Spleen (tissue), 11 donors: Measurements from ENCODE around the gene TXLNA. TPM values are rescaled to one million over a fixed set of nuclear protein-coding genes. Genes with fewer than 3 reads are reported as not detected.

Experiments
- DNase-seq: peaks from one replicate; pipeline ENCODE4 v3.0.0-alpha.2; 2020
- H3K27ac ChIP-seq, 8 donors: fragments of 200-600 bp; sonication (generic) in 7 of 8; 1 replicate in 4 of 8; 2 replicates in 4 of 8; pipeline versions ENCODE4 v1.5.0 to v1.8.0; 2016 to 2021; ENCODE audit warnings: inconsistent platforms in 4 of 8, mild to moderate bottlenecking in 4 of 8, moderate library complexity in 1 of 8
- H3K27me3 ChIP-seq, 7 donors: fragments of 200-600 bp; sonication (generic) in 6 of 7; replicated peaks in 1 of 7; 1 replicate in 4 of 7; 2 replicates in 3 of 7; pipeline versions ENCODE4 v1.5.0 to v1.8.0; 2016 to 2021; ENCODE audit warnings: inconsistent platforms in 3 of 7, mild to moderate bottlenecking in 1 of 7
- H3K36me3 ChIP-seq, 6 donors: fragments of 200-600 bp; sonication (generic) in 5 of 6; 1 replicate in 4 of 6; 2 replicates in 2 of 6; pipeline versions ENCODE4 v1.5.0 to v1.8.0; 2016 to 2021; ENCODE audit warnings: inconsistent platforms in 2 of 6
- H3K4me1 ChIP-seq, 6 donors: fragments of 200-600 bp; sonication (generic) in 5 of 6; 1 replicate in 3 of 6; 2 replicates in 3 of 6; pipeline versions ENCODE4 v1.5.0 to v1.8.0; 2016 to 2021; ENCODE audit warnings: inconsistent platforms in 3 of 6
- H3K4me3 ChIP-seq, 8 donors: fragments of 200-600 bp; sonication (generic) in 7 of 8; 1 replicate in 4 of 8; 2 replicates in 4 of 8; pipeline versions ENCODE4 v1.5.0 to v1.8.0; 2016 to 2021; ENCODE audit warnings: inconsistent platforms in 4 of 8, mild to moderate bottlenecking in 4 of 8, moderate library complexity in 2 of 8
- H3K9me3 ChIP-seq, 8 donors: fragments of 200-600 bp; sonication (generic) in 7 of 8; 1 replicate in 4 of 8; 2 replicates in 4 of 8; pipeline versions ENCODE4 v1.5.0 to v1.8.0; 2016 to 2021; ENCODE audit warnings: inconsistent platforms in 4 of 8
- POLR2A ChIP-seq, 3 donors: fragments of 450-650 bp; IDR thresholded peaks; one replicate each; pipeline ENCODE4 v1.5.1; 2017; ENCODE audit warnings: antibody characterized with exemption in 3 of 3, mild to moderate bottlenecking in 1 of 3
- POLR2AphosphoS5 ChIP-seq, 3 donors: sonication (generic); formaldehyde crosslinking; IDR thresholded peaks; one replicate each; pipeline ENCODE4 v1.5.1; 2017; ENCODE audit warnings: antibody characterized with exemption in 3 of 3
- WGBS, 5 donors: extraction: QIAGEN DNeasy Blood & Tissue Kit in 3 of 5; methylation state at CpG; one replicate each; pipeline versions ENCODE4 v1.1.5 to v1.1.7; 2013 to 2018; 5-methylcytosine and 5-hydroxymethylcytosine counted together
- intact Hi-C: fragments of 100-400 bp; cut with DNase I; formaldehyde crosslinking; loops from one replicate; pipeline ENCODE4 v1.15.0; 2023; ENCODE audit warnings: low total_unique reads
- polyA plus RNA-seq, 3 donors: library from polyadenylated mRNA; stranded (reverse); fragments of 200-250 nt; gene quantifications; one replicate each; pipeline ENCODE4 v1.2.1, GENCODE V29; 2013
- total RNA-seq, 7 donors: library from RNA; depleted of rRNA in 3 of 7; stranded (reverse); fragments of >200 nt in 3 of 7; fragmentation: NEBNext Ultra II Directional in 4 of 7; extraction: Animal tissue kit (Norgen Biotek cat#: 25700) in 4 of 7; gene quantifications; one replicate each; pipeline versions ENCODE4 v1.1.0 to v1.2.1, GENCODE V29; 2016 to 2021
- TF ChIP-seq, protein P1 (sequence below), 11 experiments: fragments of 200-600 bp in 7 of 11; fragments of 450-650 bp in 4 of 11; sonication (generic) in 4 of 11; IDR thresholded peaks in 8 of 11; conservative IDR thresholded peaks in 3 of 11; 1 replicate in 7 of 11; 2 replicates in 4 of 11; pipeline versions ENCODE4 v1.4.0 to v1.8.0; 2016 to 2021; ENCODE audit warnings: antibody characterized with exemption in 11 of 11, inconsistent platforms in 4 of 11, mild to moderate bottlenecking in 1 of 11
- donor health status: healthy with polysubstance abuse.
- donor health status: DM: no; HTN: no; CAD: no; lungs with moderate emphysema.
- donor health status: DM: no; HTN: no; CAD: no.
- donor health status: Bipolar disorder and iron deficiency.
- donor health status: healthy.
- donor health status: DM: no; HTN: no; CAD: no.
- donor health status: DM: yes; HTN: yes; CAD: no.

The TXLNA gene
- total and polyA plus RNA-seq, 10 donors: 8.7 to 49.3 (median 41.3) TPM

DNA sequence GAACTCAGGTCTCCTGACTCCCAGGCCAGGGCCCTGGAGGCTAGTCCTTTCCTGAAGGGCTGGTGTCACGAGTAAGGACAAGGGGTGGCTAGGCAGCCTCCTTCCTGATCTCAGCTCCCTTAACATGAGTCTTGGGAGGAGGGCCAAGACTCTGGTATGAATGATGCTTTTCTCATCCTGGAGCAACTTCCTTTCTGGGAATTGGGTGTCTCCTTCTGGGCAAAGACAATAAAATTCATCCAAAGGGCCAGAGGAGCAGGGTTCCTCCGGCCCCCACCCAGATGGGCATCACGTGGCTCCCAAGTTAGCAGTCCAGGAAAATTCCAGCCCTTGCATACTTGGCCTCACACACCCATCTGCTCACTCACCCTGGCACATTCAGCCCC, 67.4 kb downstream of the TXLNA start, which contains the start of gene FAM167B:
Gene FAM167B (plus strand): TSS at position 335 of the 386 bp plus-strand sequence. CDS start 200 bp downstream, outside the sequence.
- Histone ChIP-seq H3K4me3 (peak within 1 kb of the TSS in 3 of 8 donors; percentile 29 to 60 (median 33)), H3K27me3 (no peaks in the 10 kb centered on the region), H3K36me3 (no peaks in the 10 kb centered on the region), H3K27ac (peak within 1 kb of the TSS; percentile 49 to 96 (median 90)), H3K9me3 (no peaks in the 10 kb centered on the region), H3K4me1 (peaks cover 34 to 73% (median 63%) of the 10 kb centered on the region in 6 donors)
- intact Hi-C loops: no loop called here
- TF ChIP-seq, protein P1, sequence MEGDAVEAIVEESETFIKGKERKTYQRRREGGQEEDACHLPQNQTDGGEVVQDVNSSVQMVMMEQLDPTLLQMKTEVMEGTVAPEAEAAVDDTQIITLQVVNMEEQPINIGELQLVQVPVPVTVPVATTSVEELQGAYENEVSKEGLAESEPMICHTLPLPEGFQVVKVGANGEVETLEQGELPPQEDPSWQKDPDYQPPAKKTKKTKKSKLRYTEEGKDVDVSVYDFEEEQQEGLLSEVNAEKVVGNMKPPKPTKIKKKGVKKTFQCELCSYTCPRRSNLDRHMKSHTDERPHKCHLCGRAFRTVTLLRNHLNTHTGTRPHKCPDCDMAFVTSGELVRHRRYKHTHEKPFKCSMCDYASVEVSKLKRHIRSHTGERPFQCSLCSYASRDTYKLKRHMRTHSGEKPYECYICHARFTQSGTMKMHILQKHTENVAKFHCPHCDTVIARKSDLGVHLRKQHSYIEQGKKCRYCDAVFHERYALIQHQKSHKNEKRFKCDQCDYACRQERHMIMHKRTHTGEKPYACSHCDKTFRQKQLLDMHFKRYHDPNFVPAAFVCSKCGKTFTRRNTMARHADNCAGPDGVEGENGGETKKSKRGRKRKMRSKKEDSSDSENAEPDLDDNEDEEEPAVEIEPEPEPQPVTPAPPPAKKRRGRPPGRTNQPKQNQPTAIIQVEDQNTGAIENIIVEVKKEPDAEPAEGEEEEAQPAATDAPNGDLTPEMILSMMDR (IDR thresholded peaks at IDR 0.05 in 8 of 11, conservative IDR thresholded peaks at IDR 0.05 in 3 of 11): no peak
- no peak for TF ChIP-seq POLR2A (IDR thresholded peaks at IDR 0.05)
- peak in 1 of 3 donors; percentile 21 for TF ChIP-seq POLR2AphosphoS5 (IDR thresholded peaks at IDR 0.05)
- 61 to 92% (median 71%) methylated on average over 2 to 3 of the region's 3 CpGs for WGBS, 5 donors
- no peak for DNase-seq

DNA sequence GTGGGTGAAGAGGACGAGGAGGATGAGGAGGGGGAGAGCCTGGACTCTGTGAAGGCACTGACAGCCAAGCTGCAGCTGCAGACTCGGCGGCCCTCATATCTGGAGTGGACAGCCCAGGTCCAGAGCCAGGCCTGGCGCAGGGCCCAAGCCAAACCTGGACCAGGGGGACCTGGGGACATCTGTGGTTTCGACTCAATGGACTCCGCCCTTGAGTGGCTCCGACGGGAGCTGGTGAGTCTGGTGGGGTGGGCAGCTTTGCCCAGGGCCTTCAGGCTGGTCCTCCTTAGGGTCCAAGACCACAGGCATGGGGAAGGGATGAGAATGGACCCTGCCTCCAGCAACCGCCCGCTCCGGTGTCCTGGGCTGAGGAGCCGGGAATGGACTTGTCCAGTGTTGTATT, 68.0 kb downstream of the TXLNA start:
- DNase-seq: no peak
- peak overlapping the region; percentile 49 to 96 (median 90) for H3K27ac ChIP-seq
- WGBS, 5 donors: 83 to 94% (median 93%) methylated on average over 3 to 12 of the region's 12 CpGs
- TF ChIP-seq, protein P1 (IDR thresholded peaks at IDR 0.05 in 8 of 11, conservative IDR thresholded peaks at IDR 0.05 in 3 of 11): no peak
- TF ChIP-seq POLR2A (IDR thresholded peaks at IDR 0.05) (no peak), POLR2AphosphoS5 (IDR thresholded peaks at IDR 0.05) (no peak)
- peaks cover 35 to 73% (median 64%) of the 10 kb centered on the region in 6 donors for H3K4me1 ChIP-seq
- H3K36me3 ChIP-seq: no peaks in the 10 kb centered on the region
- no peaks in the 10 kb centered on the region for H3K9me3 ChIP-seq
- no peaks in the 10 kb centered on the region for H3K27me3 ChIP-seq
- H3K4me3 ChIP-seq: no peak overlapping the region
- intact Hi-C loops: no loop called here

Other genes starting within 250 kb of the TXLNA start
- gene PTP4A2, start 241.3 kb upstream of the TXLNA start, total RNA-seq: 100 to 1,000 TPM; 201 to 300 (median 254) TPM
- gene PTP4A2, start 241.3 kb upstream of the TXLNA start, polyA plus RNA-seq: 100 to 1,000 TPM in 1 of 3 donors, 10 to 100 TPM in 2; 72.9 to 111 (median 94.2) TPM
- 100 to 1,000 TPM in 3 of 7 donors, 10 to 100 TPM in 4; 69.9 to 109 (median 97.9) TPM for gene KHDRBS1, start 165.8 kb upstream of the TXLNA start, total RNA-seq
- 10 to 100 TPM; 63.8 to 80.6 (median 74.5) TPM for gene KHDRBS1, start 165.8 kb upstream of the TXLNA start, polyA plus RNA-seq
- gene TMEM39B, start 106.7 kb upstream of the TXLNA start, total RNA-seq: 10 to 100 TPM in 5 of 7 donors, 1 to 10 TPM in 2; 6.4 to 18.6 (median 16.0) TPM
- gene TMEM39B, start 106.7 kb upstream of the TXLNA start, polyA plus RNA-seq: 10 to 100 TPM; 10.5 to 12.0 (median 11.9) TPM
- gene KPNA6, start 71.6 kb upstream of the TXLNA start, total RNA-seq: 10 to 100 TPM; 37.0 to 57.1 (median 50.2) TPM
- 1 to 10 TPM; 3.5 to 6.7 (median 4.0) TPM for gene KPNA6, start 71.6 kb upstream of the TXLNA start, polyA plus RNA-seq
- 1 to 10 TPM; 3.9 to 8.2 (median 5.1) TPM for gene CCDC28B, start 20.9 kb downstream of the TXLNA start, total RNA-seq
- gene CCDC28B, start 20.9 kb downstream of the TXLNA start, polyA plus RNA-seq: 10 to 100 TPM; 13.1 to 22.4 (median 13.5) TPM
- 1 to 10 TPM; 1.2 to 2.4 (median 1.5) TPM for gene IQCC, start 26.0 kb downstream of the TXLNA start, total RNA-seq
- gene IQCC, start 26.0 kb downstream of the TXLNA start, polyA plus RNA-seq: 1 to 10 TPM; 1.6 to 2.4 (median 2.1) TPM
- not detected for gene DCDC2B, start 29.4 kb downstream of the TXLNA start, total RNA-seq
- gene DCDC2B, start 29.4 kb downstream of the TXLNA start, polyA plus RNA-seq: under 1 TPM in 1 of 3 donors, not detected in 2; 0.03 TPM
- gene TMEM234, start 42.7 kb downstream of the TXLNA start, total RNA-seq: 10 to 100 TPM; 18.4 to 30.2 (median 27.2) TPM
- gene TMEM234, start 42.7 kb downstream of the TXLNA start, polyA plus RNA-seq: 10 to 100 TPM in 2 of 3 donors, 1 to 10 TPM in 1; 7.7 to 14.9 (median 11.1) TPM
- gene EIF3I, start 42.7 kb downstream of the TXLNA start, total RNA-seq: 100 to 1,000 TPM in 6 of 7 donors, 10 to 100 TPM in 1; 94.5 to 122 (median 104) TPM
- 100 to 1,000 TPM; 144 to 182 (median 155) TPM for gene EIF3I, start 42.7 kb downstream of the TXLNA start, polyA plus RNA-seq
- 1 to 10 TPM in 5 of 7 donors, under 1 TPM in 1, not detected in 1; 0.54 to 2.3 (median 1.3) TPM for gene FAM167B, start 67.5 kb downstream of the TXLNA start, total RNA-seq
- 1 to 10 TPM; 2.3 to 2.7 (median 2.7) TPM for gene FAM167B, start 67.5 kb downstream of the TXLNA start, polyA plus RNA-seq
- 10 to 100 TPM; 43.0 to 84.5 (median 58.7) TPM for gene LCK, start 71.6 kb downstream of the TXLNA start, total RNA-seq
- gene LCK, start 71.6 kb downstream of the TXLNA start, polyA plus RNA-seq: 10 to 100 TPM; 37.9 to 47.8 (median 42.8) TPM
- gene HDAC1, start 112.4 kb downstream of the TXLNA start, total RNA-seq: 100 to 1,000 TPM in 4 of 7 donors, 10 to 100 TPM in 3; 83.0 to 116 (median 103) TPM
- gene HDAC1, start 112.4 kb downstream of the TXLNA start, polyA plus RNA-seq: 100 to 1,000 TPM in 1 of 3 donors, 10 to 100 TPM in 2; 91.0 to 108 (median 92.6) TPM
- 10 to 100 TPM; 25.7 to 73.8 (median 60.0) TPM for gene MARCKSL1, start 156.6 kb downstream of the TXLNA start, total RNA-seq
- gene MARCKSL1, start 156.6 kb downstream of the TXLNA start, polyA plus RNA-seq: 100 to 1,000 TPM in 1 of 3 donors, 10 to 100 TPM in 2; 73.5 to 120 (median 88.8) TPM
- 10 to 100 TPM; 10.5 to 23.5 (median 13.8) TPM for gene FAM229A, start 182.8 kb downstream of the TXLNA start, total RNA-seq
- 10 to 100 TPM; 10.8 to 27.6 (median 26.5) TPM for gene FAM229A, start 182.8 kb downstream of the TXLNA start, polyA plus RNA-seq
- gene TSSK3, start 182.9 kb downstream of the TXLNA start, total RNA-seq: 1 to 10 TPM in 6 of 7 donors, under 1 TPM in 1; 0.60 to 6.6 (median 3.9) TPM
- gene TSSK3, start 182.9 kb downstream of the TXLNA start, polyA plus RNA-seq: 1 to 10 TPM in 1 of 3 donors, under 1 TPM in 2; 0.15 to 2.9 (median 0.27) TPM
- gene BSDC1, start 214.8 kb downstream of the TXLNA start, total RNA-seq: 10 to 100 TPM; 65.3 to 95.8 (median 77.0) TPM
- gene BSDC1, start 214.8 kb downstream of the TXLNA start, polyA plus RNA-seq: 10 to 100 TPM; 18.4 to 39.5 (median 20.1) TPM